Gastroesophageal sphincter (tissue), 4 donors: ENCODE data around the gene TRIM25. TPM values are rescaled to one million over a fixed set of nuclear protein-coding genes. Genes with fewer than 3 reads are reported as not detected.

Source experiments
- ATAC-seq: fragments of 150-250 bp; one replicate; pipeline ENCODE4 v1.9.1; 2016; ENCODE audit warnings: mild to moderate bottlenecking, moderate library complexity
- H3K27ac ChIP-seq, 4 donors: fragments of 200-600 bp; sonication (generic) in 3 of 4; 1 replicate in 3 of 4; 2 replicates in 1 of 4; pipeline ENCODE4 v1.5.1; 2016 to 2019
- H3K27me3 ChIP-seq: fragments of 200-600 bp; sonication (generic); one replicate; pipeline ENCODE4 v1.5.1; 2019
- H3K36me3 ChIP-seq, 2 donors: fragments of 200-600 bp; sonication (generic); one replicate each; pipeline ENCODE4 v1.5.1; 2019; ENCODE audit warnings: control low read depth in 1 of 2
- H3K4me1 ChIP-seq, 3 donors: fragments of 200-600 bp; sonication (generic); 1 replicate in 2 of 3; 2 replicates in 1 of 3; pipeline ENCODE4 v1.5.1; 2016 to 2019; ENCODE audit warnings: control low read depth in 2 of 3
- H3K4me3 ChIP-seq, 2 donors: fragments of 200-600 bp; sonication (generic); one replicate each; pipeline ENCODE4 v1.5.1; 2019; ENCODE audit warnings: mild to moderate bottlenecking in 1 of 2, moderate library complexity in 1 of 2
- H3K9me3 ChIP-seq, 3 donors: fragments of 200-600 bp; sonication (generic); one replicate each; pipeline ENCODE4 v1.5.1; 2017 to 2019; ENCODE audit warnings: control low read depth in 2 of 3
- EP300 ChIP-seq: sonication (generic); formaldehyde crosslinking; IDR thresholded peaks from one replicate; pipeline ENCODE4 v1.6.1; 2017; ENCODE audit warnings: antibody characterized with exemption, mild to moderate bottlenecking
- POLR2A ChIP-seq, 2 donors: fragments of 450-650 bp; IDR thresholded peaks; one replicate each; pipeline ENCODE4 v1.6.1; 2017; ENCODE audit warnings: antibody characterized with exemption in 2 of 2, mild to moderate bottlenecking in 2 of 2, moderate library complexity in 1 of 2
- POLR2AphosphoS5 ChIP-seq: sonication (generic); formaldehyde crosslinking; IDR thresholded peaks from one replicate; pipeline ENCODE4 v1.6.1; 2017; ENCODE audit warnings: antibody characterized with exemption
- WGBS, 2 donors: methylation state at CpG; one replicate each; pipeline ENCODE4 v1.1.5; 2018; ENCODE audit warnings: low coverage in 1 of 2; 5-methylcytosine and 5-hydroxymethylcytosine counted together
- total RNA-seq, 4 donors: library from RNA; depleted of rRNA; stranded (reverse); fragments of >200 nt; gene quantifications; one replicate each; pipeline ENCODE4 v1.1.0, GENCODE V29; 2016
- TF ChIP-seq, protein P1 (sequence below), 4 experiments: fragments of 200-600 bp in 2 of 4; fragments of 450-650 bp in 2 of 4; sonication (generic) in 1 of 4; IDR thresholded peaks; one replicate each; pipeline ENCODE4 v1.5.1; 2017 to 2019; ENCODE audit warnings: antibody characterized with exemption in 4 of 4, mild to moderate bottlenecking in 2 of 4, moderate library complexity in 2 of 4

TRIM25 gene
- total RNA-seq, 4 donors from 2014 or later: 10.1 to 36.6 (median 20.6) TPM

DNA sequence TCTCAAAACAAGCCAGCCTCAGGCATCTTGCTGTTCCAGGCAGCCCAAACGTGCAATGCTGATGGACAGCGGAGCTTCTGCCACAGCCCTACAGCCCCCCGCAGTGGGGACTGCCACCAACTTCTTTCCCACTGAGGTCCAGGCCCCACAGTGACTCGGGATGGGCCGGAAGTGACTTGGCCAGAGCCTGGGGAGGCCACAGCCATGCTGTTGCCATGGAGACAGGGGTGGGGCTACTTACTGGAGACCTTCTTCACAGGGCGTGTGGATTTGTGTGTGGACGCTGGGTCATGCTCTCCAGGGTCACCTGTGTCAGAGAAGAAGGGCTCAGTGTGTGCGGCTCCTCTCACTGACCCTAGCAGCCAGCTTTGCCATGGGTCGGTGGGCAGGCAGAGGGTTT lies 15.0 kb downstream of the TRIM25 start:
- Histone ChIP-seq H3K4me3 (no peak overlapping the region), H3K4me1 (no peaks in the 10 kb centered on the region), H3K27ac (no peak overlapping the region), H3K9me3 (no peaks in the 10 kb centered on the region), H3K27me3 (no peaks in the 10 kb centered on the region), H3K36me3 (peaks cover 0 to 100% of the 10 kb centered on the region in 2 donors)
- WGBS, 2 donors: no CpG with 5 or more reads among the region's 9 CpGs
- TF ChIP-seq EP300 (no peak), POLR2A (IDR thresholded peaks at IDR 0.05) (no peak), POLR2AphosphoS5 (no peak)
- TF ChIP-seq, protein P1, sequence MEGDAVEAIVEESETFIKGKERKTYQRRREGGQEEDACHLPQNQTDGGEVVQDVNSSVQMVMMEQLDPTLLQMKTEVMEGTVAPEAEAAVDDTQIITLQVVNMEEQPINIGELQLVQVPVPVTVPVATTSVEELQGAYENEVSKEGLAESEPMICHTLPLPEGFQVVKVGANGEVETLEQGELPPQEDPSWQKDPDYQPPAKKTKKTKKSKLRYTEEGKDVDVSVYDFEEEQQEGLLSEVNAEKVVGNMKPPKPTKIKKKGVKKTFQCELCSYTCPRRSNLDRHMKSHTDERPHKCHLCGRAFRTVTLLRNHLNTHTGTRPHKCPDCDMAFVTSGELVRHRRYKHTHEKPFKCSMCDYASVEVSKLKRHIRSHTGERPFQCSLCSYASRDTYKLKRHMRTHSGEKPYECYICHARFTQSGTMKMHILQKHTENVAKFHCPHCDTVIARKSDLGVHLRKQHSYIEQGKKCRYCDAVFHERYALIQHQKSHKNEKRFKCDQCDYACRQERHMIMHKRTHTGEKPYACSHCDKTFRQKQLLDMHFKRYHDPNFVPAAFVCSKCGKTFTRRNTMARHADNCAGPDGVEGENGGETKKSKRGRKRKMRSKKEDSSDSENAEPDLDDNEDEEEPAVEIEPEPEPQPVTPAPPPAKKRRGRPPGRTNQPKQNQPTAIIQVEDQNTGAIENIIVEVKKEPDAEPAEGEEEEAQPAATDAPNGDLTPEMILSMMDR (IDR thresholded peaks at IDR 0.05): no peak
- no peak for ATAC-seq

DNA sequence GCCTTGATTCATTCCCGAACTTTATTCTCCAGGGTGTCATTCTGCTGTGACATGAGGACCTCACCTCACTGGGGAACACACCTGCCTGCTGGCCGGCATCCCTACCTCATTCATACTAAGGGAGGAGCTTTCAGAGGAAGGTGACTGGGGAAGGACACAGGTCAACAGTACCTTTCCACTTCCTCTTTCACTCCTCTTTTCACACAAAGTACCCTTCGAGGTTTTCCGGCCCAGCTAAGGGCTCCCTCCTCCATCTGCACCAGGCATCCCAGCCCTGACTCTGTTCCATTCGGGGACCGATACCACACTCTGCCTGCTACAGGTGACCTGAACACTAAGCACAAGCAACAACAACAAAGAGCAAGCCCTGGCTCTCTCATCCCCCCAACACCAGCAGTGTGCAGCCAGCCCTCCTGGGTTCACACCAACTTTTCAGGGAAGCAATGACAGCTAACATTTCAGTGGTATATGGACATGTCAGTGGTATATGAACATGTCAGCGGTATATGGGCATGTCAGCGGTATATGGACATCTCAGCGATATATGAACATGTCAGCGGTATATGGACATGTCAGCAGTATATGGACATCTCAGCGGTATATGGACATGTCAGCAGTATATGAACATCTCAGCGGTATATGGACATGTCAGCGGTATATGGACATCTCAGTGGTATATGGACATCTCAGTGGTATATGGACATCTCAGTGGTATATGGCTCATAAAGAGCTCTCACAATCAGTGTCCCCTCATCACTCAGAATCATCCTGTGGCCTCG lies 16.0 kb downstream of the TRIM25 start:
- H3K4me1 ChIP-seq: no peaks in the 10 kb centered on the region
- H3K9me3 ChIP-seq: no peaks in the 10 kb centered on the region
- H3K4me3 ChIP-seq: no peak overlapping the region
- H3K27ac ChIP-seq: no peak overlapping the region
- TF ChIP-seq EP300: no peak
- H3K36me3 ChIP-seq: peaks cover 0 to 100% of the 10 kb centered on the region in 2 donors
- H3K27me3 ChIP-seq: no peaks in the 10 kb centered on the region
- 89 to 98% methylated on average over 8 of the region's 14 CpGs for WGBS, 2 donors
- ATAC-seq: no peak

DNA sequence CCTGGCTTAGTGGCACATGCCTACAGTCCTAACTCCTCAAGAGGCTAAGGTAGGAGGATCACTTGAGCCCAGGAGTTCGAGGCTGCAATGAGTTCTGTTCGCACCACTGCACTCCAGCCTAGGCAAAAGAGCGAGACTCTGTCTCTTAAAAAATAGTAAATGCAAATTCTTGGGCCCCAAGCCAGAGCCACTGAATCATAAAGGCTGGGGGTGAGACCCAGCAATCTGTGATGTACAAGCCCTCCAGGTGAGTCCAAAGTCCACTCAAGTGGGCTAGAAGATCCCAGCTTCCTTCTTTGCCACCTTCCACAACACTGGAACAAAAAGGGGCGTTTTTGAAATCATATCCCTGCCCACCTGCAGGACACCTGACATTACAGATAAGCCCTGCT lies 16.9 kb downstream of the TRIM25 start:
- Histone ChIP-seq H3K36me3 (peaks cover 0 to 100% of the 10 kb centered on the region in 2 donors), H3K9me3 (no peaks in the 10 kb centered on the region), H3K4me3 (no peak overlapping the region), H3K27me3 (no peaks in the 10 kb centered on the region), H3K27ac (no peak overlapping the region), H3K4me1 (no peaks in the 10 kb centered on the region)
- WGBS, 2 donors: 69 to 85% methylated on average over 2 of the region's 4 CpGs
- no peak for TF ChIP-seq EP300
- TF ChIP-seq, protein P1 (IDR thresholded peaks at IDR 0.05): no peak
- TF ChIP-seq POLR2AphosphoS5: no peak
- no peak for TF ChIP-seq POLR2A (IDR thresholded peaks at IDR 0.05)
- ATAC-seq: no peak

DNA sequence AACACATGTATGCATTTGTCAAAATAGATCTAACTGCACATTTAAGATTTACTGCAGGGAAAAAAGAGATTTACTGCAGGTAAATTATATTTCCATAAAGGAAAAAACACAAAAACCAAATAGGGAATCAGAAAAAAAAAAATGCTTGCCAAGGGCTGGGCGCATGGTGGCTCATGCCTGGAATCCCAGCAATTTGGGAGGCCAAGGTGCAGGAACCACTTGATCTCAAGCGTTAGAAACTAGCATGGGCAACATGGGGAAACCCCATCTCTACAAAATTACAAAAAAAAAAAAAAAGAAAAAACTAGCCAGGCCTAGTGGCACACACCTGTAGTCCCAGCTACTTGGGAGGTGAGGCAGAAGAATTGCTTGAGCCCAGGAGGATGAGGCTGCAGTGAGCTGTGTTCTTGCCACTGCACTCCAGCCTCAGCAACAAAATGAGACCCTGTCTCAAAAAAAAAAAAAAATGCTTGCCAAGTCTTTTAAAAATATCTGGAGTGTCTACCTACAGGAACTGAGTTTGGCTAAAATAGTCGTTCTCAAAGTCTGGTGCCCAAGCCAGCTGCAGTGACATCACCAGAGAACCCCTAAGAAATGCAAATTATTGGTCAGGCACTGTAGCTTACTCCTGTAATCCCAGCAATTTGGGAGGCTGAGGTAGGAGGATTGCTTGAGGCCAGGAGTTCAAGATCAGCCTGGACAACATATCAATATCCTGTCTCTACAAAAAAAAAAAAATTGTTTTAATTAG lies 17.5 kb downstream of the TRIM25 start:
- peaks cover 0 to 100% of the 10 kb centered on the region in 2 donors for H3K36me3 ChIP-seq
- no peaks in the 10 kb centered on the region for H3K4me1 ChIP-seq
- no peak overlapping the region for H3K27ac ChIP-seq
- 83% methylated on average over 2 to 3 of the region's 3 CpGs for WGBS, 2 donors
- H3K27me3 ChIP-seq: no peaks in the 10 kb centered on the region
- H3K9me3 ChIP-seq: no peaks in the 10 kb centered on the region
- H3K4me3 ChIP-seq: no peak overlapping the region
- no peak for ATAC-seq
- TF ChIP-seq POLR2AphosphoS5: no peak
- TF ChIP-seq, protein P1 (IDR thresholded peaks at IDR 0.05): no peak
- no peak for TF ChIP-seq EP300
- no peak for TF ChIP-seq POLR2A (IDR thresholded peaks at IDR 0.05)

DNA sequence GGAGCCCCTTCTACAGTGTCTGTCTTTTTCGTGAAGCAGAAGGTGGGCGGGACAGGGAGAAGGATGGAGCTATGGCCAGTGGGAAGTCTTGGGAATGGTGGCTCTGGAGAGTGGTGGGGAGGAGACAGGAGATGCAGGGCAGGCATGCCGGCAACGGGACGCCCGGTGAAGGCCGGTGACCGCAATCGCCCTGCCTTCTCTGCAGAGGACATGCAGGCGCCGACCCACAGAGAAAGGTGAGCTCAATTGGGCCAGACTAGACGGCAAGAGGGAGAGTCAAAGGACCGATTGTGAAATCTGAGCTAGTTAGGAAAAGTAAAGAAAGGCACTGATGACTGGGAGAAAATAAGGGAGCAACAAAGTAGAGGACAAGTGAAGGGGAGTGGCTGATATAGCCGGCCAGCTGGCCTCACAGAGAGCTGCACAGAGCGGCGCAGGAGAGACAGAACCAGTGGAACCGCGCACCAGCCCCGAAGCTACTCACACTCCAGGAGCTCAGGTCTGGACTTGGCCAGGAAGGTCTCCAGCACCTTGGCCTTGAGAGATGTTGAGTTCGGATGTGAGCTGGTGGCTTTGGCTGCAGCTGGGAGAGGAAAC lies 18.9 kb downstream of the TRIM25 start:
- no peak overlapping the region for H3K4me3 ChIP-seq
- TF ChIP-seq, protein P1 (IDR thresholded peaks at IDR 0.05): no peak
- TF ChIP-seq POLR2A (IDR thresholded peaks at IDR 0.05): no peak
- no peak for TF ChIP-seq POLR2AphosphoS5
- no peak for TF ChIP-seq EP300
- H3K4me1 ChIP-seq: no peaks in the 10 kb centered on the region
- ATAC-seq: no peak
- H3K27me3 ChIP-seq: no peaks in the 10 kb centered on the region
- H3K36me3 ChIP-seq: peaks cover 0 to 100% of the 10 kb centered on the region in 2 donors
- 77 to 87% methylated on average over 12 to 13 of the region's 20 CpGs for WGBS, 2 donors
- no peak overlapping the region for H3K27ac ChIP-seq
- H3K9me3 ChIP-seq: no peaks in the 10 kb centered on the region
